Tibial artery (tissue), 4 donors: Measurements from ENCODE around the gene TAS2R39.
A peak's percentile ranks its signal among the peaks of the same experiment; 100 is the strongest.
"Not testable (repeated sequence)": the region's sequence is repeated elsewhere in the genome, so short reads cannot be mapped to it uniquely, and the experiment has no call there.

ENCODE experiments used
- DNase-seq, 2 donors: peaks; one replicate each; pipeline ENCODE4 v3.0.0-alpha.2; 2019
- H3K27ac ChIP-seq, 2 donors: fragments of 200-600 bp; sonication (generic) in 1 of 2; 1 replicate in 1 of 2; 2 replicates in 1 of 2; pipeline ENCODE4 v1.5.1; 2018 to 2019; ENCODE audit warnings: mild to moderate bottlenecking in 1 of 2
- H3K27me3 ChIP-seq, 2 donors: fragments of 200-600 bp; sonication (generic) in 1 of 2; one replicate each; pipeline versions ENCODE4 v1.5.1 to v1.6.0; 2016 to 2019
- H3K36me3 ChIP-seq, 3 donors: fragments of 200-600 bp; sonication (generic) in 2 of 3; one replicate each; pipeline ENCODE4 v1.5.1; 2016 to 2019; ENCODE audit warnings: mild to moderate bottlenecking in 2 of 3
- H3K4me1 ChIP-seq, 4 donors: fragments of 200-600 bp; sonication (generic) in 2 of 4; 1 replicate in 3 of 4; 2 replicates in 1 of 4; pipeline ENCODE4 v1.5.1; 2016 to 2019
- H3K4me3 ChIP-seq, 2 donors: fragments of 200-600 bp; sonication (generic) in 1 of 2; 1 replicate in 1 of 2; 2 replicates in 1 of 2; pipeline ENCODE4 v1.5.1; 2018 to 2019; ENCODE audit warnings: mild to moderate bottlenecking in 2 of 2
- H3K9me3 ChIP-seq, 3 donors: fragments of 200-600 bp; sonication (generic) in 1 of 3; one replicate each; pipeline ENCODE4 v1.5.1; 2016 to 2019
- CTCF ChIP-seq, 2 experiments: fragments of 200-600 bp in 1 of 2; fragments of 450-650 bp in 1 of 2; IDR thresholded peaks; one replicate each; pipeline ENCODE4 v1.5.1; 2017 to 2019; ENCODE audit warnings: antibody characterized with exemption in 2 of 2, mild to moderate bottlenecking in 1 of 2, moderate library complexity in 1 of 2
- intact Hi-C: fragments of 100-400 bp; cut with DNase I; formaldehyde crosslinking; loops from one replicate; pipeline ENCODE4 v1.15.0; 2023; ENCODE audit warnings: low total_unique reads

TAS2R39 gene

GRCh38 chr7:143205560-143206293 is 22.5 kb downstream of the TAS2R39 start:
- Histone ChIP-seq H3K9me3 (no peaks in the 10 kb centered on the region), H3K4me3 (no peak overlapping the region), H3K4me1 (no peaks in the 10 kb centered on the region), H3K36me3 (no peaks in the 10 kb centered on the region), H3K27ac (no peak overlapping the region), H3K27me3 (peaks cover 0 to 5% of the 10 kb centered on the region in 2 donors)
- intact Hi-C loops, result no loop called here
- peak in 1 of 2 donors; percentile 49 for DNase-seq
- no peak for TF ChIP-seq CTCF (IDR thresholded peaks at IDR 0.05)

- intact Hi-C loops, result loop anchor here (5.0 kb wide), 1 partner anchor 203 kb away; no protein-coding TSS in a partner anchor
- Histone ChIP-seq H3K27ac (no peak overlapping the region), H3K4me1 (no peaks in the 10 kb centered on the region), H3K36me3 (no peaks in the 10 kb centered on the region), H3K4me3 (no peak overlapping the region), H3K9me3 (no peaks in the 10 kb centered on the region), H3K27me3 (peaks cover 0 to 5% of the 10 kb centered on the region in 2 donors)
- no peak for DNase-seq
- TF ChIP-seq CTCF (IDR thresholded peaks at IDR 0.05), result no peak
Measured at GRCh38 chr7:143210541-143210940, 27.3 kb downstream of the TAS2R39 start.

- H3K36me3 ChIP-seq, H3K9me3 ChIP-seq, DNase-seq, H3K27me3 ChIP-seq, H3K4me1 ChIP-seq, H3K4me3 ChIP-seq, H3K27ac ChIP-seq: not testable (repeated sequence)
- intact Hi-C loops, result loop anchor here (5.0 kb wide), 1 partner anchor 206 kb away; no protein-coding TSS in a partner anchor
Measured at GRCh38 chr7:143213478-143213877, 30.3 kb downstream of the TAS2R39 start.

GRCh38 chr7:143214789-143215679 is 31.8 kb downstream of the TAS2R39 start:
- peak; percentile 99 for TF ChIP-seq CTCF (IDR thresholded peaks at IDR 0.05)
- Histone ChIP-seq H3K27ac (no peak overlapping the region), H3K4me1 (no peaks in the 10 kb centered on the region), H3K36me3 (no peaks in the 10 kb centered on the region), H3K27me3 (peaks cover 0 to under 1% of the 10 kb centered on the region in 2 donors), H3K9me3 (no peaks in the 10 kb centered on the region), H3K4me3 (no peak overlapping the region)
- intact Hi-C loops, result loop anchor here (5.0 kb wide), 1 partner anchor 208 kb away; no protein-coding TSS in a partner anchor
- peak in 1 of 2 donors; percentile 61 for DNase-seq

GRCh38 chr7:143216151-143216550 is 32.9 kb downstream of the TAS2R39 start:
- H3K27ac ChIP-seq, result no peak overlapping the region

More at GRCh38 chr7:143216151-143216550, 32.9 kb downstream of the TAS2R39 start:
- DNase-seq, result no peak
- Histone ChIP-seq H3K36me3 (no peaks in the 10 kb centered on the region), H3K4me1 (no peaks in the 10 kb centered on the region), H3K9me3 (no peaks in the 10 kb centered on the region), H3K4me3 (no peak overlapping the region), H3K27me3 (no peaks in the 10 kb centered on the region)
- TF ChIP-seq CTCF (IDR thresholded peaks at IDR 0.05), result no peak
- intact Hi-C loops, result no loop called here
